HG02981 (cell line): Measurements from ENCODE around the gene NUDT8.
"Not testable (repeated sequence)": the region's sequence is repeated elsewhere in the genome, so short reads cannot be mapped to it uniquely, and the experiment has no call there.

Experiments
- ATAC-seq: cut with Tn5 transposase; IDR thresholded peaks from one replicate; pipeline ENCODE4 v1.9.1; 2021; ENCODE audit warnings: mild to moderate bottlenecking, moderate library complexity; ENCODE audit not compliant: unreplicated experiment

Gene NUDT8

GRCh38 chr11:67613313-67613959 lies 16.3 kb downstream of the NUDT8 start:
- no peak for ATAC-seq

- no peak for ATAC-seq
These were observed 17.0 kb downstream of the NUDT8 start for GRCh38 chr11:67612751-67613150.

- ATAC-seq = no peak
These were observed 17.8 kb downstream of the NUDT8 start for GRCh38 chr11:67611704-67612587.

GRCh38 chr11:67611165-67611564 lies 18.6 kb downstream of the NUDT8 start:
- ATAC-seq = no peak

GRCh38 chr11:67610302-67610868 lies 19.4 kb downstream of the NUDT8 start:
- no peak for ATAC-seq

- ATAC-seq = no peak
These were observed 20.4 kb downstream of the NUDT8 start for GRCh38 chr11:67609316-67609715.

GRCh38 chr11:67608486-67608885 lies 21.3 kb downstream of the NUDT8 start:
- ATAC-seq = no peak

- no peak for ATAC-seq
These were observed 22.2 kb downstream of the NUDT8 start for GRCh38 chr11:67607507-67607906.

GRCh38 chr11:67606492-67607295 lies 23.0 kb downstream of the NUDT8 start, which contains the start of gene NDUFV1:
Gene NDUFV1, plus strand, starts transcription at chr11:67606936. Its CDS starts 69 bp downstream, at chr11:67607005.
- peak; percentile 93 for ATAC-seq

GRCh38 chr11:67606093-67606491 lies 23.6 kb downstream of the NUDT8 start:
- ATAC-seq = no peak

- no peak for ATAC-seq
These were observed 24.3 kb downstream of the NUDT8 start for GRCh38 chr11:67605231-67606011.

- ATAC-seq = no peak
These were observed 24.9 kb downstream of the NUDT8 start for GRCh38 chr11:67604815-67605214.

- ATAC-seq = not testable (repeated sequence)
These were observed 25.6 kb downstream of the NUDT8 start for GRCh38 chr11:67604119-67604518.

- ATAC-seq = no peak
These were observed 28.6 kb downstream of the NUDT8 start for GRCh38 chr11:67601098-67601497.

GRCh38 chr11:67600324-67601029 lies 29.3 kb downstream of the NUDT8 start:
- peak; percentile 59 for ATAC-seq

- ATAC-seq = no peak
These were observed 30.6 kb downstream of the NUDT8 start for GRCh38 chr11:67599149-67599548.

GRCh38 chr11:67597963-67598362 lies 31.8 kb downstream of the NUDT8 start:
- not testable (repeated sequence) for ATAC-seq

- ATAC-seq = not testable (repeated sequence)
These were observed 32.3 kb downstream of the NUDT8 start for GRCh38 chr11:67597458-67597857.

- no peak for ATAC-seq
These were observed 32.9 kb downstream of the NUDT8 start for GRCh38 chr11:67596753-67597300.
